HG02623 (cell line): ENCODE results near the gene TCTN1.
"Not testable (repeated sequence)": the region's sequence is repeated elsewhere in the genome, so short reads cannot be mapped to it uniquely, and the experiment has no call there.

ENCODE experiments used
- ATAC-seq: cut with Tn5 transposase; IDR thresholded peaks from one replicate; pipeline ENCODE4 v1.9.1; 2021; ENCODE audit warnings: moderate library complexity; ENCODE audit not compliant: unreplicated experiment

TCTN1 gene

GRCh38 chr12:110613771-110614684 is at the start of gene TCTN1:
Gene TCTN1, plus strand, starts transcription at chr12:110614129. Its CDS starts 54 bp downstream, at chr12:110614183.
- peak; percentile 82 for ATAC-seq

DNA sequence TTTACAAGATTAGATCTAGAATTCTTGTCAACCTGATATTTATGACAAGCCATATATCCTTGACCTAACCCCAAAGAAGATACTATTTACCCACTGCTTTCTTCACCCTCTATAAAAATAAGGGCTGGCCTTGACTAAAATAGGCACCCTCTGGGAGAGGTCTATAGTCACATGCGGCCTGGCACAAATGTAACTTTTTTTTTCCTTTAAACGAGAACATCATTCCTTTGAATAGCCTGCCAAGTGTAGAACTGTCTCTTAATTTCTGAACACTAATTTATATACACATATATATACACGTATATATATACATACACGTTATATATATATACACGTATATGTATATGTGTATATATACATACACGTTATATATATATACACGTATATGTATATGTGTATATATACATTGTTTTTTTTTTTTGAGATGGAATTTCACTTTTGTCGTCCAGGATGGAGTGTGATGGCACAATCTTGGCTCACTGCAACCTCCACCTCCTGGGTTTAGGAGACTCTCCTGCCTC is 49.4 kb upstream of the TCTN1 start:
- ATAC-seq: no peak

- no peak for ATAC-seq
Observed at GRCh38 chr12:110565894-110566871, 47.7 kb upstream of the TCTN1 start.

- no peak for ATAC-seq
Observed at GRCh38 chr12:110566993-110567392, 46.9 kb upstream of the TCTN1 start.

- ATAC-seq: no peak
Observed at GRCh38 chr12:110568752-110569151, 45.2 kb upstream of the TCTN1 start.

DNA sequence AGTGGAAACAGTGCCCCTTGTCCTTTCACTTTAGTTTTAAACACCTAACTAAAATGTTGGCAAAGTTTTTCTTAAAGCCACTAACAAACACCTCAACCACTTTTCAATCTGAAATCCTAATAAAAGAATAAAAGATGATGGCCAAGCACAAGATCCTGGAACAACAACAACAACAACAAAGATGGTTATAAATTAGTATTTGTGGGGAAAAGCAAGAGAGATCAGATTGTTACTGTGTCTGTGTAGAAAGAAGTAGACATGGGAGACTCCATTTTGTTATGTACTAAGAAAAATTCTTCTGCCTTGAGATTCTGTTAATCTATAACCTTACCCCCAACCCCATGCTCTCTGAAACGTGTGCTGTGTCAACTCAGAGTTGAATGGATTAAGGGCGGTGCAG is 44.1 kb upstream of the TCTN1 start:
- ATAC-seq: not testable (repeated sequence)

GRCh38 chr12:110570798-110571197 is 43.1 kb upstream of the TCTN1 start:
- ATAC-seq: not testable (repeated sequence)

GRCh38 chr12:110574044-110574443 is 39.9 kb upstream of the TCTN1 start:
- ATAC-seq: no peak

GRCh38 chr12:110574717-110575230 is 39.2 kb upstream of the TCTN1 start:
- not testable (repeated sequence) for ATAC-seq

DNA sequence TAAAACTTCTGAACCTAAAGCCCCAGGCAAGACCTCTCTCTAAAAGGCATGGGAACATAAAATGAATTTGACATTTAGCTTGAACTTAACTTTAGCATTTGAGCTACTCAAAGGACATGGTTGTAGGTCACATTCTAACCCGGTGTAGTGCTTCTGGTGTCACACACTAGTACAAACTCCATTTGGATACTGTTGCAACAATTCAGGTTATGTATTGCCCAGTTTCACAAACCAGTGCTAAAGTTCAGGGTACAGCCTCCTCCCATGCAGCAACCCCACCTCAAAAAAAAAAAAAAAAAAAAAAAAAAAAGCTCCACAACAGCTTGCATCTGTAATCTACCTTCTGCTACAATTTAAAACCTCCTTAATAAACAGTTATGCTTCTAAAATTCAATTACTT is 38.6 kb upstream of the TCTN1 start:
- no peak for ATAC-seq

DNA sequence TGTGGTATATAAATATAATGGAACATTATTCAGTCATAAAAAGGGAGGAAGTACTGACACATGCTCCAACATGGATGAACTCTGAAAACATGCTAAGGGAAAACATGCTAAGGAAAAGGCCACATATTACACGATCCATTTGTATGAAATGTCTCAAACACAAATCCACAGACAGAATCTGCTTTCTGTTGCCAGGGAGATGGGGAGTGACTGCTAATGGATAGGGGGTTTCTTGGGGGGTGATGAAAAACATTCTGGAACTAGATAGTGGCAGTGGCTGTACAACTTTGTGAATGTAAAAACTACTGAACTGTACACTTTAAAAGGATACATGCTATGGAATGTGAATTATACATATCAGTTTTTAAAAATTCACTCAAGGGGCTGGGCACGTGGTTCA is 37.4 kb upstream of the TCTN1 start:
- ATAC-seq: no peak

GRCh38 chr12:110577864-110578693 is 35.9 kb upstream of the TCTN1 start:
- no peak for ATAC-seq

- ATAC-seq: no peak
Observed at GRCh38 chr12:110578694-110579534, 35.0 kb upstream of the TCTN1 start.

- no peak for ATAC-seq
Observed at GRCh38 chr12:110579535-110580253, 34.2 kb upstream of the TCTN1 start.

- ATAC-seq: no peak
Observed at GRCh38 chr12:110581931-110582275, 32.0 kb upstream of the TCTN1 start.

DNA sequence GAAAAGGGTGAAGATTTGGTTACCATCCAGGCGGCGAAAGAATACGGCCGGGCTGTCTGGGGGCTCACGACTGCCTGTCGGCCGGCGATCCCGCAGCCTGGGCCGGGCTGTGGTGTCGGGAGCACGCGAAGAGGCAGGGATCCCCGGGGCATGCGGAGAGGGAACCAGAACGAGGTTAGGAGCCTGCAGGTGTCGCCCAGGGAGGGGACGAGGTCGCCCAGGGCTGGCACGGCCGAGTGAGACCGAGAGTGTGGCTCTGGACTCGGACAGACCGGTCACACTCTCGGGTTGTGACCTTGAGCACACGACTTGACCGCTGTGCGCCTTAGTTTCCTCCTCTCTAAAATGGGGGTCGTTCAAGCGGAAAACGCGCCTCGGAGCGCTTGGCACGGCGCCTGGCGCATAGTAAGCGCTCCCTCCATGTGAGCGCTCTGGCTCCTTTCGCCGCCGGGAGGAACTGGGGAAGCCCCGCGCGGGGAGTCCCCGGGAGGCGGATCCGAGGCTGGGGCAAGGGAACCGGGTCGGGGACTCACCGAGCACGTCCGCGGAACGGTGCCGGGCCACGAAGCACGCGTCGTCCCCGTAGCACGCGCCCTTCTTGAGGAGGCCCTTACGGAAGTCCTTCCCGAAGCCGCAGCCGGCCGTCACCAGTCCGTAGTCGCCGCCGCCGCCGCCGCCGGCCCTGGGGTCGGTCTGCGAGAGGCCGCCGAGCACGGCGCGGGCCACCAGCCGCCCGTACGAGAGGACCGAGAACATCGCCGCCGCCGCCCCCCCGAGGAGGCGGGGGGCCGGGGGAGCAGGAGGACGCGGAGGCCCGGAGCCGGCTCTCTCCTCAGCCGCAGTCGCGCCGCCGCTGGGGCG is 31.4 kb upstream of the TCTN1 start:
- peak; percentile 34 for ATAC-seq

DNA sequence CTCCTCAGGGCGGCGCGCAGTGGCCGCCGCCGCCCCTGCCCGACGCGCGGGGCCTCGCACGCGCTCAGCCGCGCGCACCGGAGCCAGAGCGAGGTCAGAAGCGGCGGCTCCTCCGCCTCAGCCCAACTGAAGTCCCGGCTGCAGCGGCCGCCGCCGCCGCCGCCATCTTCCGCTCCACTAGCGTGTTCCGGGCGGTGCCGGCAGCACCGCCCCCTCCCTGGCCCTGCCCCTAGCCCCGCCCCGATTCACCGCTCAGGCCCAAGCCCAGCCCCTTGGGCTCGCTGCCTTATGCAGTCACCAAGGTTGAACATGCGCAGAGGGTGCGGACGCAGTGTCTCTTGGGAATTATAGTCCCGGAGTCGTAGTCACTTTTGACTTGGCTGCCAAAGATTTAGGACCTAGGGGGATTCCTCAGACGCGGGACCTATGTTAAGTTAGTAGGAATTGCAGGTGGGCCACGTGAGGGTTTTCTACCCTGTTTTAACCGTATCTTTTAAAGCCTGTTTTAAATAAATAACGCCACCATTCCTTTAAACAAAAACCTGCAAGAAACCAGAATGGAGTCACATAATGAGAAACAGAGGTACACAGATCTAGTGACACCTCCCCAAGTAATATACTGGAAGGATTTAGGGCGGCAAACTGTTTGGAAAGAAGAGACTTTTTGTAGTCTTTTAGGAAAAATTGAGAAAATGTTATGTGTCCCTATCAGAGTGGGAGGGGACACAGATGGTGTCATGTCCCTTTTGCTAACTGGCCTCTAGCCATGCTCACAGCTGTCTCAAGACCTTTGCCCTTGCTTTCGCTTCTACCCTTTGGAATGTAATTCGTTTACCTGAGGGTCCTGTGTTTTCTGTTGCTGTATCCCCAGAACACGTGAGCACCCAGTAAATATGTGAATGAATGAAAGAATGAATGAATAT is 30.5 kb upstream of the TCTN1 start, which contains the start of gene PPTC7:
Gene PPTC7, minus strand, starts transcription at position 182 of the 923 bp plus-strand sequence. CDS start 287 bp downstream, outside the sequence.
- ATAC-seq: peak; percentile 86
